Measurements from ENCODE around the gene LRRC42.
"Not testable (repeated sequence)": the region's sequence is repeated elsewhere in the genome, so short reads cannot be mapped to it uniquely, and the experiment has no call there.

Gene LRRC42

DNA sequence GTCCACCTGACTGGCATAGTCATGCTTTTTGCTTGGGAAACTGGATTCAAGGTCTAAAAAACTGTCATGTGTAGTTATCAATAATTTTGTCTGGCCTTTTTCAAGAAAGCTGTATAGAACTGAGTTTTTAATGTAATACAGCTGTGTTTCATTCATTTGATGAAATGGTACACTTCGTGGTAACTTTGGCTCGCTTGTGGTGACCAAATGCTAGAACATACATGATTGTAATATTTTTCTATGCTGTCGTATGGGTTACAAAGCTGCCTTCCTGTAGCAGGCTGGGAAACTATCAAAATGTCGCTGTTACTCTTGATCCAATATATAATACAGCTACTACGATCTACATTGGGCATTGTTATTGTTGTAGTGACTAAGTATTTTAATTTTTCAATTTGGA, 2.1 kb downstream of the LRRC42 start:
- Mint-ChIP-seq H3K27ac (no peak overlapping the region), H3K36me3 (peaks cover 49% of the 10 kb centered on the region), H3K4me3 (no peak overlapping the region), H3K4me1 (peaks cover 45% of the 10 kb centered on the region), H3K9me3 (no peaks in the 10 kb centered on the region)
- ATAC-seq (no peak), DNase-seq (ENCODE audit: low spot score in 2 of 2) (no peak)

DNA sequence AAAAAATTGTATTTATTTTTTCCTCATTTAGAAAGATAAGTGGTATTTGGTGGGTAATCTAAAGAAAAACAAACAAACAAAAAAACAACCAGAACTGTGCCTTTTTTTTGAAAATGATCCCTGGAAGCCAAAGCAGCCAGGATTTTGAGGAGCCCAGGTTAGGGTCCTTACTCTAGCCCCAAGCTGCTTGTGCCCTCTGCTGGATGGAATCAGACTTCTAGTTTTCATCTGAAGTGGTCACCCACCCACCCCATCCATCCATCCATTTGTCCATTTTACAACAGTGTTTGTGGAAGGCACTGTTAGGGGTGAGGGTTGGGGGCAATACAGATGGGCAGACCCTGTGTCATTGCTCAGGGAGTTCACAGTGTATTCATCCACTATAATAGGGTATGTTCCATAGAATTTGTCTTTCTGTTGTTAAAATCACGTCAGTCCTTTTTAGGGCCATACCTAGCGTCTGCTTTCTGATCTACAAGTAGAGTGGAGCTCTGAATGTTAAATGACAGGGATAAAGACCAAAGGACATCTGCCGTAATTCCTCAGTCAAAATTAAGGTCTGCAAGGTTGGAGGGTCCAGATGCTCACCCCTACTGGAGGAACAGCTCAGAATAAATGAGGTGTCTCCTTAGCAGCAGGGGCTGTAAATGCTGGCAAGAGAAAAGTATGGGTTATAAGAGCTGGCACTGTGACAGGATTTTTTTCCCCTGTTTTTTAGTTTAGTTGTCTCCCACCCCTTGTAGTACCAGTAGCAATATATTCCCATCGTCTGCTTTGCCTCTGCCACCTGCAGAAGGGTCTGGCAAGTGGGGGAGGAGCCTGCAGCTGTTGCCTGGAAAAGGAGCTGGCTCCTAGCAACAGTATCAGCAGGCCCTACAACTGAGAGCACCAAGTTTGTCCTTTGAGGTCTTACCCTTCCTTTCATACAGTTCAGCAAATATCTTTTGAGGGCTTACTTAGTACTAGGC, 3.2 kb downstream of the LRRC42 start:
- H3K4me1 Mint-ChIP-seq = peaks cover 36% of the 10 kb centered on the region
- H3K9me3 Mint-ChIP-seq = no peaks in the 10 kb centered on the region
- H3K4me3 Mint-ChIP-seq = no peak overlapping the region
- peaks cover 59% of the 10 kb centered on the region for H3K36me3 Mint-ChIP-seq
- H3K27ac Mint-ChIP-seq = peak overlapping the region; percentile 6
- ATAC-seq (no peak), DNase-seq (ENCODE audit: low spot score in 2 of 2) (peak in 1 of 2 donors; percentile 58)

DNA sequence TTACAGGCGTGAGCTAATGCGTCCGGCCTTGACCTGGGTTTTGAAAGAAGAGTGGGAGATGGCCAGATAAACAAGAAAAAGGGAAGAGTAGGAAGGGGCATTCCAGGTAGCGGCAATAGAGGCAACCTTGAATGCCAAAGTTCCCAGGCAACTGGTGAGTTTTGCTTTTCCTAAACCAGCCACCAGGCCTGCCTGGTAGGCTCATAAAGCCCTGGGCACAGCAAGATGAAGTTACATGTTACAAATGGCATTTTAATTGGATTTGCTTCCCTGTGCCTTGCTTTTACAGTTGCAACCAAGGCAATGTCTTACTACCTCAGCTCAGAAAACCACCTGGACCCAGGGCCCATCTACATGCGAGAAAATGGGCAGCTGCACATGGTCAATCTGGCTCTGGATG, 5.5 kb downstream of the LRRC42 start:
- DNase-seq (ENCODE audit: low spot score in 2 of 2) (no peak), ATAC-seq (no peak)
- no peak overlapping the region for H3K27ac Mint-ChIP-seq
- H3K9me3 Mint-ChIP-seq = no peaks in the 10 kb centered on the region
- no peak overlapping the region for H3K4me3 Mint-ChIP-seq
- peaks cover 25% of the 10 kb centered on the region for H3K4me1 Mint-ChIP-seq
- H3K36me3 Mint-ChIP-seq = peaks cover 67% of the 10 kb centered on the region

DNA sequence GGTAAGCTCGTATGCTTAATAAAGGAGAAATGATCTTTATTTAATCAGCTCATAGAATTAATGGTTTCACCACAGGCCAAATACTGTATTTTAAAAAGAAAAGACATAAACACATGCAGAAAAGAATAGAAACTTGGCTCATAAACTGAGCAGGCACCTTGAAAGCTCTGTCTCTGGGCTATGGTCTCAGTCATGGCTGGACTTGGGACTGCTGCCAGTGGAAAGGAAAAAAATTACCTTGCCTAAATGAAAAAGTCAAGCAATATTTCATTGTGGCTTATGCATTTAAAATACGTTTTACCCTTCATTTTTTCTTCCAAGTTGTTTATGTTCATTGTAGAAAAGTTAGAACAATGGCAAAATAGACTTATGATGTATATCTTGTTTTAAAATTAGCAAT, 8.0 kb downstream of the LRRC42 start:
- no peak overlapping the region for H3K27ac Mint-ChIP-seq
- peaks cover 75% of the 10 kb centered on the region for H3K36me3 Mint-ChIP-seq
- no peak overlapping the region for H3K4me3 Mint-ChIP-seq
- ATAC-seq (no peak), DNase-seq (ENCODE audit: low spot score in 2 of 2) (no peak)
- peaks cover 18% of the 10 kb centered on the region for H3K4me1 Mint-ChIP-seq
- H3K9me3 Mint-ChIP-seq = no peaks in the 10 kb centered on the region

DNA sequence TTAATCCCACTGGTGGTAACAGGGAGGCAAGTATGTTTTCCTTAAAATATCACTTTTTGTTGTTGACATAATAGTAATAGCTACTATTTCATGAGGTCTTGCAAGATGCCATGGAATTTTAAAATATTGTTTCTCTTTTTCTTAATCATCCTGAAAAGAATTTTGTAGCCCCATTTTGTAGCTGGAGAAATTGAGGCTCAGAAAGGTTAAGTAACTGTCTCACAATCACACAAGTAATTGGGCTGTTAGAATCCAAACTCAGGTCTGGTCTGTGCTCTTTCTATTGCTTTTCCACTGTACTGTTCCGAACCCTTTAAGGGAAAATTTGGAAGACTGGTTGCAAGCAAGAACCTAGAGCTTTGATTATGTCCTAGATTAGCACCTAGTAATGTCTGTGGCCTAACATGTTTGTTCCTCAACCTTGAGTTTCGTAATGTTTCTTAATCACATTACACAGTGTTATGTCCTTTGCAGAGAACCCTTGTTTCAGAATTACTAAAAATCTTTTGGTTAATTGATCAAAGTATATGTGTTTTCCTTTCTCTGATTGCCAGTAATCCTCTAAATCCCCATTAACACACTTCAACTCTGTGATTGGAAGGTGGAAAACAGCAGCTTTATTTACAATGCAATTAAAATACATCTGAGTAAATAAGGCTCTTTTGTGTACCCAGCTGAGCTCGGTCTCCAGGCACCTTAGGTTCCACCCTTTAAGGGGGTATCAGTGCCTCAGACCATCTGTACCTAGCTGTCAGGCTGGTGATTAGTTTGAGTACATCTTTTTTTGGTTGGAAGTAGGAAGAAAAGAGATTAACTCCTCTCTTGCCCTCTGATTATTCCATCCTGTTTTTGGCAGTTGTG, 10.4 kb downstream of the LRRC42 start:
- H3K4me3 Mint-ChIP-seq = no peak overlapping the region
- no peaks in the 10 kb centered on the region for H3K9me3 Mint-ChIP-seq
- no peak for ATAC-seq
- H3K27ac Mint-ChIP-seq = peak overlapping the region; percentile 38
- H3K4me1 Mint-ChIP-seq = peaks cover 10% of the 10 kb centered on the region
- peaks cover 89% of the 10 kb centered on the region for H3K36me3 Mint-ChIP-seq
- DNase-seq (ENCODE audit: low spot score in 2 of 2) = no peak

DNA sequence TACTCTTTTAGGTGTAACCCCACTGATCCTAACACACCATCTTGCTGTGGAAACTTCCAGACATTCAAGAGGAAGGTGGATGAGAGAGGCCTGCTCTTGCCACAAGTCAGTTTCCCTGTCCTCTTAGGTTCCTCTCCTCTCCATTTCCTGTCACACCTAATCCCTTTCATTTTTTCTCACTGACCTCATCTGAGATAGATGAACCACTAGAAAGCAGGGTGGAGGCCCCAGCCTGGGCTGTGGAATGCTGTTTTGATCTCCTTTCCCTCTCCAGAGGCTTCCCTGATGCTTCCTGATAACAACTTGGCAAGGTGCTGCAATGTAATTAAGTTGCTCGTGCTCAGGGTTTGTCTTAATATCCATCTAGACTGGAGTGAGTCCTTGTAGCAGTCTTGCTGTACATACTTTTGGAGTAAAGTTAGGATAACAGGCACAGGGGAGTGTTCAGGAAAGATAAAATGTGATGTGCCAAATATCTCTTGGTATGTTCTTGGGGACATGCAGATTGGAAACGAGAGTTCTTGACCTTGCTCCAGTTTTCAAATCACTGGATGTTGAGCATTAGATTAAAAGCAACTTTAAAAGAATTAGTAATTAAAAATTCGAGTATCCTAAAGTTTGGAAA, 11.2 kb downstream of the LRRC42 start:
- peak overlapping the region; percentile 38 for H3K27ac Mint-ChIP-seq
- H3K4me3 Mint-ChIP-seq = no peak overlapping the region
- DNase-seq (ENCODE audit: low spot score in 2 of 2) (no peak), ATAC-seq (no peak)
- H3K4me1 Mint-ChIP-seq = peaks cover 10% of the 10 kb centered on the region
- H3K9me3 Mint-ChIP-seq = no peaks in the 10 kb centered on the region
- H3K36me3 Mint-ChIP-seq = peaks cover 89% of the 10 kb centered on the region

DNA sequence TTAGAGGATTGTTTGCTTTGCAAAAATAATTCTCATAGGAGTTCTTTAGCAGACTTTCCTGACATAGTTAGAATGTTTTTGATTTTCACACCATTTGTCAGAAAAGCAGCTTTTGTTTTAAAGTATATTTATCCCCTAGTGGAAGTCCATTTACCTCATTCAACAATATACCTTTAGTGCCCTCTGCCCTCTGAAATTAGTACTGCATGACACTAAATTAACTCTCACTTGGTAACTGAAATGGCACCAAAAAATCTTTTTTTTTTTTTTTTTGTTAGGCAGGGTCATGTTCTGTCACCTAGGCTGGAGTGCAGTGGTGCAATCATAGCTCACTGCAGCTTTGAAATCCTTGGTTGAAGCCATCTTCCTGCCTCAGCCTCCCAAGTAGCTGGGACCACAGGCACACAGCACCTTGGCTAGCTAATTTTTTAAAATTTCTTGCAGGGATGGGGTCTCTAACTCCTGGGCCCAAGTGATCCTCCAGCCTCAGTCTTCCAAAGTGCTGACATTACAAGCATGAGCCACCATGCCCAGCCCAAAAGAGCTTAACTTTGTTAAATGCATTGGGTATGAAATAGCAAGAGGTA, 13.6 kb downstream of the LRRC42 start:
- Mint-ChIP-seq H3K36me3 (peaks cover 89% of the 10 kb centered on the region), H3K27ac (no peak overlapping the region), H3K9me3 (no peaks in the 10 kb centered on the region), H3K4me3 (no peak overlapping the region), H3K4me1 (peaks cover 10% of the 10 kb centered on the region)
- ATAC-seq (no peak), DNase-seq (ENCODE audit: low spot score in 2 of 2) (no peak)

DNA sequence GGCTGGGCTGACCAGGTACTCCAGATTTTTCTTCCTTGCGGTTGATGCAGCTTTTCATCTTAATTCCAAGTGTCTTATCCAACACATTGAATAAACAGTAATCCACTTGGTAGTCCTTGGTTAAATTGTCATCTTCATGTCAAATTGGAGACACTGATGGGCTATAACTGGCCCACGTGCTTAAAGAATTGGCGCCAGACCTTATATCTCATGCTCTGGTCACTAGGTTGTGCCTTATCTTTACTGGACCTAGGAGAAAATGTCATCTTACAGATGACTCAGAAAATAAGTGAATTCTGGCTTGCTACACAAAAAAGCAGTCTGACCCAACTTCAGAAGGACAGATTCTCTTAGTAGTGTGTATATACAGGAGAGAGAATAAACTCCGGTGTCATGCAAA, 16.2 kb downstream of the LRRC42 start:
- Mint-ChIP-seq H3K27ac (no peak overlapping the region), H3K4me1 (peaks cover 1% of the 10 kb centered on the region), H3K9me3 (no peaks in the 10 kb centered on the region), H3K36me3 (peaks cover 92% of the 10 kb centered on the region), H3K4me3 (no peak overlapping the region)
- ATAC-seq (no peak), DNase-seq (ENCODE audit: low spot score in 2 of 2) (no peak)

DNA sequence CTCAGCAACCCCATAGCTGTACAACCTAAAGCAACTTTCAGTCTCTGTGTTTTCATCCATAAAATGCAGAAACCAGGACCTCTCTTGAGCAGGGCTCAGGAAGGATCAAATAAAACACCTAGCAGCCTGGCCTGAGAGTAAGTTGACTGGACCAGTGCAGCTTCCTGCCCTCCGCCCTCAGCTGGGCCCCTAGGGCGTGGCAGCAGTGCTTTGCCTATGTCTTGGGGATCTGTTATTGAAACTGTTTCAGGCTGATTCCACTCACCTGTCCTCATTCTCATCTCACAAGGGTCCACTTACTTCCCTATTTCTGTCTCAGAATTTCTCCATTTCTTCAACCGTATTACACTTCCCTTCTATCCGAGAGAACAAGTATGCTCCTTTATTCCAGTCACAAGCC, 17.3 kb downstream of the LRRC42 start:
- no peaks in the 10 kb centered on the region for H3K9me3 Mint-ChIP-seq
- H3K36me3 Mint-ChIP-seq = peaks cover 99% of the 10 kb centered on the region
- ATAC-seq = no peak
- H3K4me1 Mint-ChIP-seq = no peaks in the 10 kb centered on the region
- no peak for DNase-seq (ENCODE audit: low spot score in 2 of 2)
- H3K27ac Mint-ChIP-seq = no peak overlapping the region
- H3K4me3 Mint-ChIP-seq = no peak overlapping the region

DNA sequence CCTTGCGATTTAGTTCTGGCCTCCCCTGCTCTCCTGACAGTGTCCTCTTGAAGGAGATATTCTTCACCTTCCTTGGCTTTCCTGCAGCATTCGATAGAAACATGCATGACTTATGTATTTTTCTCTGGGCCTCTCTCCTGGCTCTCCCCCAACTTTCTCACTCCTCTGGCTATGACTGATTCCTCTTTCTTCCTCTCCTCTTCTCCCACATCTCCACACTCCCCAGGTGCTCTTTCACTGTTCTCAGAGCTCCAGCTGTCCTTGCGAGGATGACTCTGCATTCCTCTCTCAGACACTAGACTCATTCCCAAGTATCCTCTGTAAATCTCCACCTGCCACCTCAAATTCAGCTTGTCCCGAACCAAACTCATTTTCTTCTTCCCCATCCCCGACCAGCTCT, 18.0 kb downstream of the LRRC42 start:
- Mint-ChIP-seq H3K4me3 (no peak overlapping the region), H3K9me3 (no peaks in the 10 kb centered on the region), H3K36me3 (peaks cover 99% of the 10 kb centered on the region), H3K4me1 (no peaks in the 10 kb centered on the region), H3K27ac (no peak overlapping the region)
- DNase-seq (ENCODE audit: low spot score in 2 of 2) (no peak), ATAC-seq (no peak)

DNA sequence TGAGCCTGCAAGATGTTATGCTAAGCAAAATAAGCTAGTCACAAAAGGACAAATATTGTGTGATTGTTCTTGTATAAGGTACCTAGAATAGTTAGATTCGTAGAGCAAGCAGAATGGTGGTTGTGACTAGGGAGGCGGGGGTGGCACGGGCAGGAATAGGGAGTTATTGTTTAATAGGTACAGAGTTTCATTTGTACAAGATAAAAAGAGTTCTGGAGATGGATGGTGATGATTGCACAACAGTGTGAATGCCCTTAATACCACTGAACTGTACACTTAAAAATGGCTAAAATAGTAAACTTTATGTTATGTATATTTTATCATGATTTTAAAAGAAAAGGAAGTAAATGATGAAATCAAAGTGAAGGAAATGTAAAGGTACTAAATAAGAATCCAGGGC, 20.6 kb downstream of the LRRC42 start:
- Mint-ChIP-seq H3K4me3 (no peak overlapping the region), H3K9me3 (no peaks in the 10 kb centered on the region), H3K4me1 (no peaks in the 10 kb centered on the region), H3K36me3 (peaks cover 99% of the 10 kb centered on the region), H3K27ac (no peak overlapping the region)
- ATAC-seq = no peak
- no peak for DNase-seq (ENCODE audit: low spot score in 2 of 2)

DNA sequence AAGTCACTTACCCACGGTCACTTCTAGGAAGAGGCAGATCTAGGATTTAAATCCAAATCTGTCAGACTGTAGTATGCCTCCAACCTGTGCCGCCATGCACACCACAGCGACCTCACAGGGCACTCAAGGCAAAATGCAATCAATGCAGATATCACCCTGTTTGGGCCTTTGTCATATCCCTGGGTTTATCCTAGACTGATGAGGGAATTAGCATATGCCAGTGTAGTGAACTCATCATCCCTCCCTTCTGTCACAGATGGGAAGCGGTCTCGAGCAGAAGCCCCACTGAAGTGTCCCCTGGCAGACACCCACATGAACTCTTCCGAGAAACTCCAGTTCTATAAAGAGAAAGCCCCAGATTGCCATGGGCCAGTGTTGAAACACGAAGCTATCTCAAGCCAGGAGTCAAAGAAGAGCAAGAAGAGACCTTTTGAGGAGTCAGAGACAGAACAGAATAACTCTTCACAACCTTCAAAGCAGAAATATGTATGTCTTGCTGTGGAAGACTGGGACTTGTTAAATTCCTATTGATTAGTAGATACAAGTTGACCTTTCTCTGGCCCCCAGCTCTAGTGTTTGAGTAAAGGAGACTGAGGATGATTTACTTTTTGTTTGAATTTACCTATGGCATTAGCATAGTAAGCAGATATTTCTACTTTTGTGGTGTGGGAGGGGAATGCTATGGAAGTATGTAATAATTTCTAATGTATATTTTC, 21.4 kb downstream of the LRRC42 start:
- H3K27ac Mint-ChIP-seq = no peak overlapping the region

DNA sequence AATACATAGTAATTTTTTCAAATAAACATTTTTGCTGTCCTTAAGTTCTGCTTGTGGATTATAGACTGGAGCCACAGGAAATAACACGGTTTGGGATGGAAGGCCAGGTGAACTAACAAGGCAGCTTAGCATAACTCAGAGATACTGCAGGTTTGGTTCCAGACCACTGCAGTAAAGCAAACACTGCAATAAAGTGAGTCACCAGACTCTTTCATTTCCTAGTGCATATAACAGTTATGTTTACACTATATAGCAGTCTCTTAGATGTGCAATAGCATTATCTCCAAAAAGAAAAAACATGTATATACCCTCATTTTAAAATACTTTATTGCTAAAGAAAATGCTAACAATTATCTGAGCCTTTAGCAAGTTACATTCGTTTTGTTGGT, 22.0 kb downstream of the LRRC42 start:
- peaks cover 89% of the 10 kb centered on the region for H3K36me3 Mint-ChIP-seq
- no peak for DNase-seq (ENCODE audit: low spot score in 2 of 2)
- no peaks in the 10 kb centered on the region for H3K9me3 Mint-ChIP-seq
- no peak overlapping the region for H3K27ac Mint-ChIP-seq
- H3K4me3 Mint-ChIP-seq = no peak overlapping the region
- H3K4me1 Mint-ChIP-seq = no peaks in the 10 kb centered on the region
- no peak for ATAC-seq

More for the DNA sequence above, 21.4 kb downstream of the LRRC42 start:
- Mint-ChIP-seq H3K9me3 (no peaks in the 10 kb centered on the region), H3K4me3 (no peak overlapping the region), H3K36me3 (peaks cover 95% of the 10 kb centered on the region), H3K4me1 (no peaks in the 10 kb centered on the region)
- DNase-seq (ENCODE audit: low spot score in 2 of 2) = no peak
- no peak for ATAC-seq

DNA sequence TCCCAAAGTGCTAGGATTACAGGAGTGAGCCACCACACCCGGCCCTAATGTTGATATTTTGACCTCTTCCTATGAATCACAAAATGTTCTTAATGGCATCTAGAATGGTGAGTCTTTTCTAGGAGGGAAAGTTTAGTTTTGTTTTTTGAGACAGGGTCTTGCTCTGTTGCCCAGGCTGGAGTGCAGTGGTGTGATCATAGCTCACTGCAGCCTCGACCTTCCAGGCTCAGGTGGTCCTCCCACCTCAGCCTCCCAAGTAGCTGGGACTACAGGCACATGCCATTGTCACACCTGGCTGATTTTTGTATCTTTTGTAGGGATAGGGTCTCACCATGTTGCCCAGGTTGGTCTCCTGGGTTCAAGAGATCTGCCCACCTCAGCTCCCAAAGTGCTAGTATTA, 23.2 kb downstream of the LRRC42 start:
- ATAC-seq; DNase-seq (ENCODE audit: low spot score in 2 of 2); H3K27ac Mint-ChIP-seq; H3K9me3 Mint-ChIP-seq; H3K4me1 Mint-ChIP-seq; H3K4me3 Mint-ChIP-seq: not testable (repeated sequence)
- H3K36me3 Mint-ChIP-seq = peaks cover 77% of the 10 kb centered on the region
